ENCODE results near the gene MVB12B.

The MVB12B gene

DNA sequence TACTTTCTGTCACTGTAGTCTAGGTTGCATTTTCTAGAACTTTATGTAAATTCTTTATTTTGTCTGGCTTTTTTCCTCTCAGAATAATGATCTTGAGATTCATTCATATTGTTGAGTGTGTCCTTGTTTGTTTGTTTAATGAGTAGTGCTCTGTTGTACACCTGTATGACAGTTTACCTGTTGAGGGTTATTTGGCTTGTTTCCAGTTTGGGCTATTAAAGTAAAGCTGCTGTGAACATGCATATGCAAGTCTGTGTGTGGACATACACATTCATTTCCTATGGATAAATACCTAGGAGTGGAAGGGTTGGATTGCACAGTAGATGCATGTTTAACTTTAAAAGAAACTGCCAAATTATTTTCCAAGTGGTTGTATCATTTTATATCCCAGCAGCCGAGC lies 30.4 kb downstream of the MVB12B start:
- in situ Hi-C loops (cut with MboI; ENCODE audit: low sequenced_read_pairs), result no loop called here

DNA sequence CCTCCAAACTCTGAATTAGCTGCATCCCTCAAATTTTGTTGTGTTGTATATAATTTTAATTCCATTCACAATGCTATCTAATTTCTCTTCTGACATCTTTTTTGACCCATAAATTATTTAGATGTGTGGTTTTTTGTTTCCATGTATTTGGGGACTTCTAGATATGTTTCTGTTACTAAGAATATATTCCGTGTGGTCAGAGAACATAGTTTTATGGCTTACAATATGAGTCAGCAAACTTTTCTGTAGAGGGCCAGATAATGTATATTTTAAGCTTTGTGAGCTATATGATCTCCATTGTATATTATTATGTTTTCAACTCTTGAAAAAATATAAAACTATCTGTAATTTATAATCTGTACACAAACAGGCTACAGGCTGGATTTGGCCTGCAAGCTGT lies 33.4 kb downstream of the MVB12B start:
- in situ Hi-C loops (cut with MboI; ENCODE audit: low sequenced_read_pairs), result no loop called here

- in situ Hi-C loops (cut with MboI; ENCODE audit: low sequenced_read_pairs), result no loop called here
Measured at GRCh38 chr9:126361810-126362238, 35.2 kb downstream of the MVB12B start.

DNA sequence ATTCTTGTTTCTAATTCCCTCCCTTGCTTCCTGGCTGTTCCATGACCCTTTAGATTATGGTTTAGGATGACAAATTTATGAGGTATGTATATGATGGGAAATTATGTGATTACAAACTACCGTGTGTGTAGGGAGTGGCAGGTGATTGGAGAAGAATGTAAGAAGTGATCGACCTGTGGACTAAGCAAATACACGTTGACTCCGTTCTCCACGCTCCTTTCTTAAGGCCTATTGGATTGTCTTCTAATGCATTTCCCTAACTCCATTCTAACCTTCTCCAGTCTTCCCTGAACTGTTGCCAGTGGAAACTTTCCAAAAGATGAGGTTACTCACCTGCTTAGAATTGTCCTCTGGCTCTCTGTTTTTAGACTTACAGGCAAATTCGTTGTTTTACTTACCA lies 36.6 kb downstream of the MVB12B start:
- in situ Hi-C loops (cut with MboI; ENCODE audit: low sequenced_read_pairs), result no loop called here

GRCh38 chr9:126363847-126364671 lies 37.4 kb downstream of the MVB12B start:
- in situ Hi-C loops (cut with MboI; ENCODE audit: low sequenced_read_pairs), result no loop called here

GRCh38 chr9:126365780-126366179 lies 39.2 kb downstream of the MVB12B start:
- in situ Hi-C loops (cut with MboI; ENCODE audit: low sequenced_read_pairs), result no loop called here

DNA sequence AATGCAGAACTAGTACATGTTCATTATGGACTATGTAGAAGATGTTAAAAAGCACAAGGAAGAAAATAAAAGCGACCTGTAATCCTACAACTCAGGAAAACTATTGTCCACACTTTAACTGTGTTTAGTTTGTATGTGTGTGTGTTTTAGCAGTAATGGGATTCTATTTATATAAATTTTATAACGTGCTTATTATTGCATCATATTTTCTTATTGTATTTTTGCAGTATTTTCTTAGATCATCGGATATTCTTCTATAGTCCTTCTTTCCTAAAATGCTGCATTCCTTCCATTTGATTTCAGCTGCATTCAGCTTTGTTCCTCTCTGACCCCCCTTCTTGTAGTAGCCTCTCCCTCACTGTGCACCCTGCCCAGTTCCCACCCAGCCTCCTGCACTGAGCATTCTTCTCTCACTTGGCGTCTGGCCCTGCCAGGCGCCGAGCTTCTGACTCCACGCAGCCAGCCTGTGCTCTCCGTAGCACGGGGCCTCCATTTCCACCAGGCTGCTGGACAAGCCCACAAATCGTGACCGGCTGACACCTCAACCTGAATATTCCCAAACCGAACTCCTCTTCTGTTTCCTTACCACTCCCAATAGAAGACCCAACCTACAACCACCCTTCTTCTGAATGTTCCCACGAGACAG lies 39.9 kb downstream of the MVB12B start:
- in situ Hi-C loops (cut with MboI; ENCODE audit: low sequenced_read_pairs), result no loop called here

DNA sequence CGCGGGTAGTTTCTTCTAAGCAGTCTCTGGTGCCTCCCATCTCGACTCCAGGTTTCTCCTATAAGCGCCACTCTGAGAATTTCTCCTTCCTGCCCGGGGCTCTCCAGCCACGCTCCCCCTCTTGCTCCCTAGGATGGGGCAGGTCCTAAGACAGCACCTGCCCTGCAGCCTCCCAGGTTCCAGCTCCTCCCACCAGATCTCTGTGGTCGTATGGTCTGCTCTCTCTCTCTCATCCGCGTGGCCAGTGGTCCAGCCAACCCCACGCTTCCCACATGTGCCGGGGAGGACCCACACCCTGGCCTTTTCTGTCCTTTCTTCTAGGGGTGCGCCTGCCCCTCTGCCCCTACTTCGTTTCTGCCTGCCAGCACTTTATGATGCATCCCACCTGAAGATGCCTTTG lies 40.5 kb downstream of the MVB12B start:
- in situ Hi-C loops (cut with MboI; ENCODE audit: low sequenced_read_pairs), result no loop called here

DNA sequence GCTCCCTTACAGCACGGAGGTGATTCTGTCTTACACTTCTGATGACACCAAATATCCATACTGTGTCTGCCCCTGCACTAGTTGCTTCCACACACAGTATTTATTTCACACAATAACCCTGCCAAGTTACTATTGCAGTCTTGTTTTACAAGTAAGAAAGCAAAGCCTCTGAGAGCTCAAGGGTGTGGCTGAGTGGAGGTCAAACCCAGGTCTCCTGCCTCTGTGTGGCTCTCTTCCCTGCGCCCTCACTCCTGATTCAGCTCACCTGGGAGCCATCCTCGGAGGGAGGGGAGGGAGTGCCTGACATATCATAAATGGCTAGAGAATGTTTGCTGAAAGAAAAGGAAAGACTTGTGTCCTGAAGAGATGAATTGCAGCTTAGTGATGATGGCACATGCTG lies 41.0 kb downstream of the MVB12B start:
- in situ Hi-C loops (cut with MboI; ENCODE audit: low sequenced_read_pairs), result no loop called here

DNA sequence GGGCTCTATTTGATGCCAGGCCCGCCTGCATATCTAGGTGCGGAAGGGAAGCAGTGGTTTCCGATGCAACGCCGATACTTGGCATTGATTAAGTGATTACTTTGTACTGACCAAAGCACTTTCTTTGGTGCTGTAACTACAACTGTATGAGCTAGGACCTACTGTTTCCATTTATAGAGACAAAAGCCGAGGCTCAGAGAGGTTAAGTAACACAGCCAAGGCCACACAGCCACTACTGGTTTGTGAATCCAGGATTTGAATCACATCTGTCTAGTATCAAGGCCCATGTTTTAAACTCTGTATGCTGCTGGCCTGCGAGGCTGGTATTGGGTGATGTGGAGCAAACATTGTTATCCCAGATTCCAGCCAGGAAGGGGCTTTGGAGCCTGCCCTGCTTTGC lies 41.4 kb downstream of the MVB12B start:
- in situ Hi-C loops (cut with MboI; ENCODE audit: low sequenced_read_pairs), result no loop called here

- in situ Hi-C loops (cut with MboI; ENCODE audit: low sequenced_read_pairs), result no loop called here
Measured at GRCh38 chr9:126371007-126371870, 44.6 kb downstream of the MVB12B start.

- in situ Hi-C loops (cut with MboI; ENCODE audit: low sequenced_read_pairs), result no loop called here
Measured at GRCh38 chr9:126372716-126373115, 46.1 kb downstream of the MVB12B start.

DNA sequence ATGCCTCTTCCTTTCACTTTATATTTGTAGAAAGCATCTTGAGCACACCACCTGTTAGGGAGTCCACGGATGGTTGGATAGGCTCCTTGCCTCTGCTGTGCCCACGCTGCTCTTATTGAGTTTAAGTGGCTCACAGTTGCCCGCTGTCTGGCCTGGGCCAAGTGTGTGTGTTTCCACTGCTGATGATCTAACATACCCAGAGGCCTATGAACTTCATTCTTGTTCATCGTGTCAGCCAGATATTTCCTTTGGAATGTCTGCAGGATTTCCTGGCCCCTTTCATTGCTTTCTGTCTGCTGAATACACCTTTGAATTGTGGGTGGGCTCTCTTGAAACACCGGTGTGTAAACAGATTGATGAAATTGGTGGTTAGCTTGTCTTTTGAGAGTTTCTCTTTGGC lies 46.6 kb downstream of the MVB12B start:
- in situ Hi-C loops (cut with MboI; ENCODE audit: low sequenced_read_pairs), result no loop called here

- in situ Hi-C loops (cut with MboI; ENCODE audit: low sequenced_read_pairs), result no loop called here
Measured at GRCh38 chr9:126374366-126374781, 47.7 kb downstream of the MVB12B start.

DNA sequence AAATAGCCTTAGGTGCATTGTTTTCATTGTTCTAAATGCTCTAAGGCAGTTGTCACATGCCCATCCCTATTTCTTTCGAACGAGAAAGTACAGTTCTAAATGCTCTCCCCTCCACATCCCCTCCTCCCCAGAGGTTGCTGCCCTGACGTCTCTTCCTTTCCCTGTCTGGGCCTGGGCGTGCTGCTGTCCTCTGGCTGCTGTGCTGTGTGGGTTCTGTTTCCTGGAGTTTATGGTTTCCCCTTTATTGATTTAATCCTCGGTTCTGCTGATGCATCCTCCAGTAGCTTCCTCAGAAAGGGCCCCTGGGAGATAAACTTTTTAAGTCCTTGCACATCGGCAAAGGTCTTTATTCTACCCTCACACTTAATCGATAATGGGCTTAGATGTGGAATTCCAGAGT lies 48.8 kb downstream of the MVB12B start:
- in situ Hi-C loops (cut with MboI; ENCODE audit: low sequenced_read_pairs), result no loop called here

GRCh38 chr9:126376311-126377175 lies 49.9 kb downstream of the MVB12B start:
- in situ Hi-C loops (cut with MboI; ENCODE audit: low sequenced_read_pairs), result no loop called here

DNA sequence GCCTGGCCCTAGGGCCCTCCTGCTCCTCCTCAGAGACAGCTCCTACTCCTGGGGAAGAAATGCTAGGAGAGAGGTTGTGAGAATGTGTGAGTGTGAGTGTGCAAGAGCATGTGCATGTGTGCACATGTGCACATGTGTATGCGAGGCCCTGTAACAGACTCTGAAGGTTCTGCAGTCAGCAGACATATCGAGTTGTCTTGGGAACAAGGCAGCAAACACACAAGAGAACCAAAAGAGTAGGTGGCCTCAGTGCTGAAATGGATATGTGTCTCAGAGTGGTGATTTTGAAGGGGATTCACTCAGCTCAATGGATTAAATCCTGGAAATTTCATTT lies 50.5 kb downstream of the MVB12B start:
- in situ Hi-C loops (cut with MboI; ENCODE audit: low sequenced_read_pairs), result no loop called here

DNA sequence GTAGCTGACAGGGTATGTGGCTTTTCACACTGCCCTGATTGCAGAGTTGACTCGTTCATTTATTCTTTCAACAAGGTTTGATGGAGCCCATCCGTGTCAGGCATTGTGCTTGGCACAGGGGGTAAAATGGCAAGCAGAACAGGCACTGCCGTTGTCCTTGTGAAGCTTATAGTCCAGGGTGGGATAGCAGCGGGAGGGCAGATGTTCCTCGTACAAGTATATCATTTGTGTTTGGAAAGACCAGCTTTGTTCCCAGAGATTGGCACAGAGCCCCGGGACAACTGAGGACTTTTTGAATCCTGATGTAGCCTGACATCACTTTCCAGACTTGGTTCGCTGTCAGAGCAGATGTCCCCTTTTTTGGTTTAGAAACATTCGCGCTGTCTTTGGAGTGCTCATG lies 50.9 kb downstream of the MVB12B start:
- in situ Hi-C loops (cut with MboI; ENCODE audit: low sequenced_read_pairs), result no loop called here

GRCh38 chr9:126378761-126379160 lies 52.1 kb downstream of the MVB12B start:
- in situ Hi-C loops (cut with MboI; ENCODE audit: low sequenced_read_pairs), result no loop called here

- in situ Hi-C loops (cut with MboI; ENCODE audit: low sequenced_read_pairs), result no loop called here
Measured at GRCh38 chr9:126379661-126380360, 53.2 kb downstream of the MVB12B start.

Measured in hTERT RPE-1 (cell line).